GM18511 (cell line): ENCODE results near the gene PCDH1.
"Not testable (repeated sequence)": the region's sequence is repeated elsewhere in the genome, so short reads cannot be mapped to it uniquely, and the experiment has no call there.

Experiments
- ATAC-seq: cut with Tn5 transposase; IDR thresholded peaks from one replicate; pipeline ENCODE4 v1.9.1; 2021; ENCODE audit warnings: mild to moderate bottlenecking, moderate library complexity; ENCODE audit not compliant: unreplicated experiment

PCDH1 gene

GRCh38 chr5:141839015-141839513 is 39.1 kb downstream of the PCDH1 start:
- no peak for ATAC-seq

- no peak for ATAC-seq
Measured at GRCh38 chr5:141838326-141839014, 39.7 kb downstream of the PCDH1 start.

- ATAC-seq = no peak
Measured at GRCh38 chr5:141835928-141836670, 42.1 kb downstream of the PCDH1 start.

GRCh38 chr5:141834331-141834730 is 43.9 kb downstream of the PCDH1 start:
- no peak for ATAC-seq

- no peak for ATAC-seq
Measured at GRCh38 chr5:141832131-141832530, 46.1 kb downstream of the PCDH1 start.

GRCh38 chr5:141828162-141828561 is 50.0 kb downstream of the PCDH1 start:
- no peak for ATAC-seq

GRCh38 chr5:141826674-141827073 is 51.5 kb downstream of the PCDH1 start:
- ATAC-seq = no peak

GRCh38 chr5:141825791-141826560 is 52.2 kb downstream of the PCDH1 start:
- ATAC-seq = no peak

GRCh38 chr5:141825241-141825671 is 53.0 kb downstream of the PCDH1 start:
- no peak for ATAC-seq

- no peak for ATAC-seq
Measured at GRCh38 chr5:141824717-141825116, 53.5 kb downstream of the PCDH1 start.

- ATAC-seq = no peak
Measured at GRCh38 chr5:141823056-141823455, 55.2 kb downstream of the PCDH1 start.

GRCh38 chr5:141822144-141822543 is 56.1 kb downstream of the PCDH1 start:
- no peak for ATAC-seq

GRCh38 chr5:141821430-141821925 is 56.7 kb downstream of the PCDH1 start:
- ATAC-seq = no peak

- not testable (repeated sequence) for ATAC-seq
Measured at GRCh38 chr5:141820686-141821085, 57.5 kb downstream of the PCDH1 start.

GRCh38 chr5:141817631-141818030 is 60.6 kb downstream of the PCDH1 start:
- ATAC-seq = no peak

- no peak for ATAC-seq
Measured at GRCh38 chr5:141816598-141817399, 61.4 kb downstream of the PCDH1 start.

GRCh38 chr5:141815796-141816180 is 62.4 kb downstream of the PCDH1 start:
- ATAC-seq = no peak

- no peak for ATAC-seq
Measured at GRCh38 chr5:141815051-141815795, 63.0 kb downstream of the PCDH1 start.

GRCh38 chr5:141814064-141814964 is 63.9 kb downstream of the PCDH1 start:
- no peak for ATAC-seq
